Psoas muscle (tissue), 8 donors: ENCODE results near the gene TCP11L1. TPM values are rescaled to one million over a fixed set of nuclear protein-coding genes. Genes with fewer than 3 reads are reported as not detected.

Experiments used
- ATAC-seq, 4 donors: fragments of 200-7000 bp; cut with Tn5 transposase; one replicate each; pipeline ENCODE4 v1.9.1; 2020; ENCODE audit warnings: moderate library complexity in 3 of 4, mild to moderate bottlenecking in 2 of 4
- DNase-seq, 2 donors: peaks; one replicate each; pipeline ENCODE4 v3.0.0-alpha.2; 2020
- H3K27ac ChIP-seq: fragments of 200-600 bp; one replicate; pipeline ENCODE4 v1.8.0; 2022
- H3K27me3 ChIP-seq, 3 donors: fragments of 200-600 bp in 1 of 3; one replicate each; pipeline versions ENCODE4 v1.6.1 to v1.8.0; 2013 to 2022; ENCODE audit warnings: low read length in 2 of 3, mild to moderate bottlenecking in 2 of 3, moderate library complexity in 1 of 3; ENCODE audit not compliant: insufficient read depth in 3 of 3
- H3K36me3 ChIP-seq, 2 donors: fragments of 200-600 bp in 1 of 2; one replicate each; pipeline versions ENCODE4 v1.6.1 to v1.8.0; 2013 to 2022; ENCODE audit warnings: low read depth in 1 of 2, mild to moderate bottlenecking in 1 of 2, moderate library complexity in 1 of 2; ENCODE audit not compliant: insufficient read depth in 1 of 2
- H3K4me1 ChIP-seq: fragments of 200-600 bp; one replicate; pipeline ENCODE4 v1.8.0; 2022
- H3K4me3 ChIP-seq: fragments of 200-600 bp; one replicate; pipeline ENCODE4 v1.8.0; 2022; ENCODE audit warnings: mild to moderate bottlenecking
- H3K9me3 ChIP-seq: fragments of 200-600 bp; one replicate; pipeline ENCODE4 v1.8.0; 2022
- CTCF ChIP-seq: fragments of 200-600 bp; IDR thresholded peaks from one replicate; pipeline ENCODE4 v1.8.0; 2022; ENCODE audit warnings: antibody characterized with exemption
- WGBS, 3 donors: extraction: QIAGEN DNeasy Blood & Tissue Kit; methylation state at CpG; one replicate each; pipeline versions ENCODE4 v1.1.6 to v1.1.7; 2013; 5-methylcytosine and 5-hydroxymethylcytosine counted together
- intact Hi-C, 2 donors: fragments of 100-400 bp; cut with DNase I; formaldehyde crosslinking; loops; one replicate each; pipeline versions ENCODE4 v1.11.0 to v1.14.2; 2022
- polyA plus RNA-seq, 3 donors: library from polyadenylated mRNA; stranded (reverse); fragments of 200-250 nt; gene quantifications; one replicate each; pipeline ENCODE4 v1.2.3, GENCODE V29; 2013
- total RNA-seq, 4 donors: library from RNA; stranded (reverse); fragmentation: NEBNext Ultra II Directional in 2 of 4; extraction: Animal tissue kit (Norgen Biotek cat#: 25700) in 2 of 4; gene quantifications; one replicate each; pipeline versions ENCODE4 v1.2.1 to v1.2.4, GENCODE V29; 2021 to 2023
- donor health status: healthy with polysubstance abuse.
- donor health status: DM: no; HTN: no; CAD: no; lungs with moderate emphysema.
- donor health status: Bipolar disorder and iron deficiency.
- donor health status: healthy.
- donor health status: DM: yes; HTN: yes; CAD: no.
- donor health status: DM: no; HTN: no; CAD: no.
- donor health status: DM: no; HTN: no; CAD: no.
- donor health status: DM: yes; HTN: yes; CAD: no.

Gene TCP11L1
- total and polyA plus RNA-seq, 7 donors, result 2.0 to 7.9 (median 4.6) TPM

GRCh38 chr11:33035011-33035410 is 4.4 kb upstream of the TCP11L1 start:
- no peak for DNase-seq
- ATAC-seq, result no peak
- no peaks in the 10 kb centered on the region for H3K4me1 ChIP-seq
- WGBS, 3 donors, result 94 to 100% (median 100%) methylated on average over 1 of the region's 1 CpG
- intact Hi-C loops, result no loop called here
- TF ChIP-seq CTCF, result no peak
- no peak overlapping the region for H3K27ac ChIP-seq
- no peak overlapping the region for H3K4me3 ChIP-seq
- H3K27me3 ChIP-seq, result no peaks in the 10 kb centered on the region
- H3K36me3 ChIP-seq, result peaks cover 0 to 28% of the 10 kb centered on the region in 2 donors
- H3K9me3 ChIP-seq, result no peaks in the 10 kb centered on the region

GRCh38 chr11:33040033-33040861 is 875 bp downstream of the TCP11L1 start:
- 5 to 8% (median 6%) methylated on average over 30 of the region's 30 CpGs for WGBS, 3 donors
- Histone ChIP-seq H3K4me3 (peak overlapping the region; percentile 94), H3K36me3 (peaks cover 3 to 15% of the 10 kb centered on the region in 2 donors), H3K9me3 (no peaks in the 10 kb centered on the region), H3K27me3 (no peaks in the 10 kb centered on the region), H3K4me1 (peaks cover 9% of the 10 kb centered on the region), H3K27ac (peak overlapping the region; percentile 98)
- no peak for TF ChIP-seq CTCF
- intact Hi-C loops, result no loop called here
- peak in 2 of 4 donors; percentile 11 to 33 for ATAC-seq
- DNase-seq, result no peak

GRCh38 chr11:33040862-33041453 is 1.6 kb downstream of the TCP11L1 start:
- TF ChIP-seq CTCF, result no peak
- ATAC-seq (no peak), DNase-seq (no peak)
- Histone ChIP-seq H3K4me3 (peak overlapping the region; percentile 94), H3K36me3 (peaks cover 3 to 19% of the 10 kb centered on the region in 2 donors), H3K27ac (no peak overlapping the region), H3K4me1 (peaks cover 9% of the 10 kb centered on the region), H3K27me3 (no peaks in the 10 kb centered on the region), H3K9me3 (no peaks in the 10 kb centered on the region)
- WGBS, 3 donors, result 41 to 55% (median 45%) methylated on average over 5 of the region's 5 CpGs
- intact Hi-C loops, result no loop called here

- no peak for DNase-seq
- H3K27me3 ChIP-seq, result no peaks in the 10 kb centered on the region
- 83 to 87% (median 83%) methylated on average over 2 of the region's 2 CpGs for WGBS, 3 donors
- H3K4me1 ChIP-seq, result peaks cover 9% of the 10 kb centered on the region
- ATAC-seq, result no peak
- intact Hi-C loops, result no loop called here
- peaks cover 3 to 34% of the 10 kb centered on the region in 2 donors for H3K36me3 ChIP-seq
- no peak overlapping the region for H3K4me3 ChIP-seq
- no peak for TF ChIP-seq CTCF
- no peaks in the 10 kb centered on the region for H3K9me3 ChIP-seq
- no peak overlapping the region for H3K27ac ChIP-seq
Measured at GRCh38 chr11:33043221-33043830, 4.0 kb downstream of the TCP11L1 start.
